ENCODE results near the gene SLC9A4. TPM values are rescaled to one million over a fixed set of nuclear protein-coding genes. Genes with fewer than 3 reads are reported as not detected.

The SLC9A4 gene
- total RNA-seq, 1 experiment from 2014 or later, result 0.07 TPM

DNA sequence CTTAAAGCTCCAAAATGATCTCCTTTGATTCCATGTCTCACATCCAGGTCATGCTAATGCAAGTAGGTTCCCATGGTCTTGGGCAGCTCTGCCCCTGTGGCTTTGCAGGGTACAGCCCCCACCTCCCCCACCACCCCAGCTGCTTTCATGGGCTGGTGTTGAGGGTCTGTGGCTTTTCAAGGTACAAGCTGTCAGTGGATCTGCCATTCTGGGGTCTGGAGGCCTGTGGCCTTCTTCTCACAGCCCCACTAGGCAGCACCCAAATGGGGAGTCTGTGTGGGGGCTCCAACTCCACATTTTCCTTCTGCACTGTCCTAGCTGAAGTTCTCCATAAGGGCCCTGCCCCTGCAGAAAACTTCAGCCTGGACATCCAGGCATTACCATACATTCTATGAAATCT is 19.0 kb downstream of the SLC9A4 start:
- intact Hi-C loops (cut with micrococcal nuclease), result no loop called here
- Histone ChIP-seq H3K27ac (ENCODE audit: low read depth, low read length) (no peak overlapping the region), H4K20me1 (ENCODE audit: insufficient read depth) (no peaks in the 10 kb centered on the region), H3K9me3 (ENCODE audit: control insufficient read depth in 1 of 2, insufficient read depth in 1 of 2, low read depth in 1 of 2, low read length in 2 of 2) (no peaks in the 10 kb centered on the region), H3K9ac (ENCODE audit: low read length) (no peak overlapping the region), H3K4me1 (ENCODE audit: control insufficient read depth in 1 of 2, insufficient read depth in 2 of 2, low read length in 2 of 2) (no peaks in the 10 kb centered on the region; a peak in 1 of 4 replicates), H3K27me3 (ENCODE audit: insufficient read depth, low read length) (no peaks in the 10 kb centered on the region; the same call in 1 of the 2 replicates), H3K79me2 (ENCODE audit: insufficient read depth, low read length) (no peaks in the 10 kb centered on the region), H3K4me3 (replicated peaks in 1 of 2; ENCODE audit: low read depth in 1 of 2, low read length in 2 of 2) (no peak overlapping the region), H2AFZ (ENCODE audit: low read depth, low read length, poor library complexity, severe bottlenecking) (no peak overlapping the region), H3K9me2 (ENCODE audit: insufficient read depth) (no peaks in the 10 kb centered on the region), H3K36me3 (ENCODE audit: control insufficient read depth in 1 of 2, insufficient read depth in 2 of 2, low read length in 2 of 2) (no peaks in the 10 kb centered on the region), H3K4me2 (ENCODE audit: low read length) (no peak overlapping the region)
- ChIA-PET RAD21 (ENCODE audit: low non-redundant PET in 1 of 2, low total read pairs in 2 of 2, uncharacterized antibody in 2 of 2, unreplicated experiment in 2 of 2) (no interaction called here), CTCF (no interaction called here), POLR2A (no interaction called here)
- ATAC-seq (no peak), DNase-seq (ENCODE audit: low read depth, low spot score) (no peak)
- no TSS peak for BruUV-seq (replicated peaks)
- TF ChIP-seq POLR2AphosphoS5 (IDR thresholded peaks at IDR 0.05; ENCODE audit: low read depth, low read length), result no peak
- TF ChIP-seq RAD21 (IDR thresholded peaks at IDR 0.05; ENCODE audit: low read depth), result no peak
- TF ChIP-seq ZNF274 (IDR thresholded peaks at IDR 0.05; ENCODE audit: low read depth, low read length), result no peak
- no peak for TF ChIP-seq EZH2phosphoT487 (IDR thresholded peaks at IDR 0.05; ENCODE audit: borderline replicate concordance)
- no peak for TF ChIP-seq ZFX (IDR thresholded peaks at IDR 0.05)
- no peak for TF ChIP-seq ELF1 (IDR thresholded peaks at IDR 0.05; ENCODE audit: borderline replicate concordance, low read depth)
- TF ChIP-seq EGR1 (IDR thresholded peaks at IDR 0.05; ENCODE audit: low read depth), result no peak
- TF ChIP-seq ZBTB33 (IDR thresholded peaks at IDR 0.05; ENCODE audit: extremely low read depth, insufficient replicate concordance, low read length), result no peak
- no peak for TF ChIP-seq SP1 (IDR thresholded peaks at IDR 0.05; ENCODE audit: low read depth)
- no peak for TF ChIP-seq POLR2A (IDR thresholded peaks at IDR 0.05; ENCODE audit: borderline replicate concordance, extremely low read depth, insufficient read depth, insufficient read length)
- no peak for TF ChIP-seq TCF7L2 (IDR thresholded peaks at IDR 0.05; ENCODE audit: borderline replicate concordance, extremely low read depth, insufficient read depth, insufficient read length)
- no peak for TF ChIP-seq EZH2 (IDR thresholded peaks at IDR 0.05)
- no peak for TF ChIP-seq YY1 (IDR thresholded peaks at IDR 0.05; ENCODE audit: extremely low read depth, insufficient replicate concordance, low read depth, low read length)
- no peak for TF ChIP-seq CEBPB (IDR thresholded peaks at IDR 0.05; ENCODE audit: low read depth)
- no peak for TF ChIP-seq FOSL1 (IDR thresholded peaks at IDR 0.05; ENCODE audit: low read depth)
- TF ChIP-seq, protein P1, sequence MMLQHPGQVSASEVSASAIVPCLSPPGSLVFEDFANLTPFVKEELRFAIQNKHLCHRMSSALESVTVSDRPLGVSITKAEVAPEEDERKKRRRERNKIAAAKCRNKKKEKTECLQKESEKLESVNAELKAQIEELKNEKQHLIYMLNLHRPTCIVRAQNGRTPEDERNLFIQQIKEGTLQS (IDR thresholded peaks at IDR 0.05), result no peak
- no peak for TF ChIP-seq JUND (IDR thresholded peaks at IDR 0.05)
- no peak for TF ChIP-seq SIN3A (IDR thresholded peaks at IDR 0.05; ENCODE audit: low read depth)
- TF ChIP-seq, protein P2, sequence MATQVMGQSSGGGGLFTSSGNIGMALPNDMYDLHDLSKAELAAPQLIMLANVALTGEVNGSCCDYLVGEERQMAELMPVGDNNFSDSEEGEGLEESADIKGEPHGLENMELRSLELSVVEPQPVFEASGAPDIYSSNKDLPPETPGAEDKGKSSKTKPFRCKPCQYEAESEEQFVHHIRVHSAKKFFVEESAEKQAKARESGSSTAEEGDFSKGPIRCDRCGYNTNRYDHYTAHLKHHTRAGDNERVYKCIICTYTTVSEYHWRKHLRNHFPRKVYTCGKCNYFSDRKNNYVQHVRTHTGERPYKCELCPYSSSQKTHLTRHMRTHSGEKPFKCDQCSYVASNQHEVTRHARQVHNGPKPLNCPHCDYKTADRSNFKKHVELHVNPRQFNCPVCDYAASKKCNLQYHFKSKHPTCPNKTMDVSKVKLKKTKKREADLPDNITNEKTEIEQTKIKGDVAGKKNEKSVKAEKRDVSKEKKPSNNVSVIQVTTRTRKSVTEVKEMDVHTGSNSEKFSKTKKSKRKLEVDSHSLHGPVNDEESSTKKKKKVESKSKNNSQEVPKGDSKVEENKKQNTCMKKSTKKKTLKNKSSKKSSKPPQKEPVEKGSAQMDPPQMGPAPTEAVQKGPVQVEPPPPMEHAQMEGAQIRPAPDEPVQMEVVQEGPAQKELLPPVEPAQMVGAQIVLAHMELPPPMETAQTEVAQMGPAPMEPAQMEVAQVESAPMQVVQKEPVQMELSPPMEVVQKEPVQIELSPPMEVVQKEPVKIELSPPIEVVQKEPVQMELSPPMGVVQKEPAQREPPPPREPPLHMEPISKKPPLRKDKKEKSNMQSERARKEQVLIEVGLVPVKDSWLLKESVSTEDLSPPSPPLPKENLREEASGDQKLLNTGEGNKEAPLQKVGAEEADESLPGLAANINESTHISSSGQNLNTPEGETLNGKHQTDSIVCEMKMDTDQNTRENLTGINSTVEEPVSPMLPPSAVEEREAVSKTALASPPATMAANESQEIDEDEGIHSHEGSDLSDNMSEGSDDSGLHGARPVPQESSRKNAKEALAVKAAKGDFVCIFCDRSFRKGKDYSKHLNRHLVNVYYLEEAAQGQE (IDR thresholded peaks at IDR 0.05; ENCODE audit: low read depth), result no peak
